HG03135 (cell line): Measurements from ENCODE around the gene SLIT1.
A peak's percentile ranks its signal among the peaks of the same experiment; 100 is the strongest.

Experiments
- ATAC-seq: cut with Tn5 transposase; IDR thresholded peaks from one replicate; pipeline ENCODE4 v1.9.1; 2021; ENCODE audit warnings: mild to moderate bottlenecking, moderate library complexity; ENCODE audit not compliant: unreplicated experiment

SLIT1 gene

DNA sequence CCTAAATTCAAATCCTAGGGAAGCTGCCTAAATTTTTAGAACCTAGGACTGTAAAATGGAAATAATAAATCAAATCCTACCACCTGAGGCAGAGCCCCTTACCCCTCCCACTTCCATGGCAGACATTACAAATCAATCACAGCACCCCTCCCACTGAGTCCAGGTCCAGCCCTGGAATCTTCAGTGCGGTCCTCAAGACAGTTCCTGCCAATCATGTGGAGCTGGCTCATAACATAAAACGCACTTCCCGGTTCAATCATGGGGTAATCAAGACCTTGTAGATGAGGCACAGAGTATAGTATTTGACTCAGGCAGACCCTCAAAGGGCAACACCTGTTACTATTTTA is 157.0 kb downstream of the SLIT1 start:
- no peak for ATAC-seq

DNA sequence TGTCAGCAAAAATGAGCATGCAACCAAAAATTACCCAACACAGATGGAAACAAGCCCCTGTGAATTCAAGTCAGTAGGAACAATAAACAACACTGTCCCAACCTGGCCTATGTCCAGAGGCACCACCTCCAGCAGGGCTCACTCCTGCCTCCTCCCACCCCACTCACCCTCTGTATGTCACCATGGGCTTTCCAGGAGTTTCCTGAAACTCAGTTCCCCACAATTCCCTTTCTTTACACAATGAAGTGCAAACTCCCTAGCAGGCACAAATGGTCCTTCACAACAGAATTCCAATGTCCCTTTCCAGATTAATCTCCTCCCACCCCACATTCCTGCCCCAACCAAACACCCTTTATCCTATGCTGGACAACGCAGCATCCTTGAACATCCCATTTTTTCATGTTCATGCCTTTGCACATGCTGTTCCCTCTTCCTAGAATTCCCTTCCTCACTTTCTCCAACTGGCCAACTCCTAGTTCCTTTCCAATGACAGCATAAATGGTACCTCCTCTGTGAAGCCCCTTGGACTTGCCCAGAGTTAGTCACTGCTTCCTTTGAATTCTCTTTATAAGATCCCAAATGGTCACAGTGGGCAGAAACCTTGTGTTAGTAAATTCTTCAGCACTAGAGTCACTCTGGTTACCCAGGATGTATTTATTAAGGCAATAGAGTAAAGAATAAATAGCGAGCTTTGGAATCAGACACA is 157.5 kb downstream of the SLIT1 start:
- no peak for ATAC-seq

DNA sequence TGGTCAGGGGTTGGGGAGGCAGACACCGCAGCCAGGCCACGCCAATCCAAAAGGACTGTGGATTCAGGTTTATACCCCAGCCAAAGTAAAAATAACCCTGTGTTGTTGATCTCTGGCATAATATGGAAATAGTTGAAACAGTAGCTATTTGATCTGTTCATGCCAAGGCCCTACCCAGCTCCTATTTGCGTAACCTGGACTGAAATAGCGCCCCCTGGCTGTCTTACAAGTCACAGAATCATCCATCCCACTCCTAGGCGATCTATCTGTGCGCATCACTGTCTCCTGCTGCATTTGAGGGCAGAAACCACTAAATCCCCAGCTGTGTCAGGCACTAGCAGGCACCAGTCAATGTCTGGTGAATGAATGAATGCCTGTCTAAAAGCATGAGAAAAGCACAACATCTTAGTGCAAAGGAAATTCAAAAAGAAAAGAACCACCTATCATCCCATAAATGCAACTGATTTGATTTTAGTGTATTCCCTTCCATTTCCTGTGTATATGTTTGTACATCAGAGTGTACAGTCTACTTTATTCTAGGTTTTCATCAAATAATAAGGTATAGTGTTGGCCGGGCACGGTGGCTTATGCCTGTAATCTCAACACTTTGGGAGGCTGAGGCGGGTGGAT is 160.0 kb downstream of the SLIT1 start:
- no peak for ATAC-seq

DNA sequence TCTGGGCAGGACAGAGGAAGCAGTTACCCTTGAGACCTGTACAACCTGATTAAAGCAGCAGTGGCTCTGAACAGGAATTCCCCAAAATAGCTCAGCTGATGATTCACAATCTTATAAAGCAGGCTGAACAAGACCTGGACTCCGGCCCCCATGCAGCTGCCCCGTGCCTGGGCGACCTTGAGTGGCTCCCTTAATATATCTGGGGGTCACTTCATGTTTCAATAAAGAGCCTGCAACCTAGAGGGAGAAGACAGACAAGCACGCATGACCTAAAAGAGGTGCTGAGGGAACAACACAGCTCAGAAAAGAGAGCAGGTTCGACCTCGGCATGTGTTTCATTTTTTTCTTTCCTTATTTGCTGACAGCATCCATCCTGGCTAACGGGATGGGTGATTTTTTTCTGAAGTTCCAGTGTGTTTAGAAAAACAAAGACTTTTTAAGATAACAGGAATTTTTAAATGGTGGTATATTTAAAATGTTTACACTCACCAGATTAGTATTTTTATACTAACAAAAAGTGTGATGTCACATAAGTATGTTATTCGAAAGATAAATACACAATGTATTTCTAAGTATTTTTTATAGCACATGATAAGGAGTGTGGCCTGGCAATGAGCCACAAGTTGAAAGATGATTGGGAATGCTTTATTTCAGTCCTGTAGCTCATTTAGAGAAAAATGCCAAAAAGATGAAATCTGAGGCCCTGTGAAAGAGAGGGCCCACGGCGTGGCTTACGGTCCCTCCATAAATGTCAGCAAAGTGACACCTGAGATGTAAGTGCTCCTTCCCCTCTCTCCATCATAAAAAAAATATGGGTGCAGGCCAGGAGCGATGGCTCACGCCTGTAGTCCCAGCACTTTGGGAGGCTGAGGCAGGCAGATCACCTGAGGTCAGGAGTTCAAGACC is 161.3 kb downstream of the SLIT1 start:
- ATAC-seq: no peak

DNA sequence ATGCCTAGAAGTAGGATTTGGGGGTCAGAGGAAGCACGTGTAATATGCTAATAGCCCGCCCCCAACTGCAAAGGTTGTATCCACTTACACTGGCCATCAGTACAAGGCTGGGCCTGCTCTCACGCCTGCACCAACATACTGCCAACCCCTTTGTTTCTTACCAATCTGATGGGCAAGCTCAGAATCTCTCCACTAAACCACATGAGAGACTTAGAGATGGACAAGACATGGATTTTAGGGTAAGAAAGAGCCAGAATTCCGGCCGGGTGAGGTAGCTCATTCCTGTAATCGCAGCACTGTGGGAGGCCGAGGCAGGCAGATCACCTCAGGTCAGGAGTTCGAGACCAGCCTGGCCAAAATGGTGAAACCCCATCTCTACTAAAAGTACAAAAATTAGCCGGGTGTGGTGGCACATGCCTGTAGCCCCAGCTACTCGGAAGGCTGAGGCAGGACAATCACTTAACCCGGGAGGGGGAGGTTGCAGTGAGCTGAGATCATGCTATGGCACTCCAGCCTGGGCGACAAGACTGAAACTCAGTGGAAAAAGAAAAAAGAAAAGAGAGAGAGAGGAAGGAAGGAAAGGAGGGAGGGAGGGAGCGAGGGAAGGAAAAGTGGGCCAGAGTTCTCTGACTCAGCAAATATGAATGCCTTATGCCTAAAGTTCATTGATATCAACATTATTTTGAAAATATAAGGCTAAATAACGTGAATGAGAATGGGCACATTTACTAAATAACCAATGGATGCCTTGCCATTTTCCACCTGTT is 162.2 kb downstream of the SLIT1 start:
- no peak for ATAC-seq

DNA sequence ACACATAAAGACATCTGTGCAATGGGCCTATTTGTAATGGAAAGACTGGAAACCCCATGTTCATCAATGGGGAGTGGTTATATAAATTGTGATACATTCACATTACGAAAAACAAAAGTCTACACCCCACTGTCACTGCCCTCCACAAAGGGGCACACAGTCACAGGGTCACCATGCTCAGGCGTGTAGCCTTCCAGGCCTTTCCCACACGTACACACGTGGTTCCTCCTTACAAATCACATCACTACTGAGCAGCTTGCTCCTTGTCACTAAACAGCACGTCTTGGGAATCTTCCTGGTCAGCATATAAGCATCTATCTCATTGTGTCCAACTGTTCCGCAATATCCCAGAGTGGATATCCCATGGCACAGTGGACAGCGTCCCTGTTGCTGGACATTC is 163.1 kb downstream of the SLIT1 start:
- no peak for ATAC-seq

DNA sequence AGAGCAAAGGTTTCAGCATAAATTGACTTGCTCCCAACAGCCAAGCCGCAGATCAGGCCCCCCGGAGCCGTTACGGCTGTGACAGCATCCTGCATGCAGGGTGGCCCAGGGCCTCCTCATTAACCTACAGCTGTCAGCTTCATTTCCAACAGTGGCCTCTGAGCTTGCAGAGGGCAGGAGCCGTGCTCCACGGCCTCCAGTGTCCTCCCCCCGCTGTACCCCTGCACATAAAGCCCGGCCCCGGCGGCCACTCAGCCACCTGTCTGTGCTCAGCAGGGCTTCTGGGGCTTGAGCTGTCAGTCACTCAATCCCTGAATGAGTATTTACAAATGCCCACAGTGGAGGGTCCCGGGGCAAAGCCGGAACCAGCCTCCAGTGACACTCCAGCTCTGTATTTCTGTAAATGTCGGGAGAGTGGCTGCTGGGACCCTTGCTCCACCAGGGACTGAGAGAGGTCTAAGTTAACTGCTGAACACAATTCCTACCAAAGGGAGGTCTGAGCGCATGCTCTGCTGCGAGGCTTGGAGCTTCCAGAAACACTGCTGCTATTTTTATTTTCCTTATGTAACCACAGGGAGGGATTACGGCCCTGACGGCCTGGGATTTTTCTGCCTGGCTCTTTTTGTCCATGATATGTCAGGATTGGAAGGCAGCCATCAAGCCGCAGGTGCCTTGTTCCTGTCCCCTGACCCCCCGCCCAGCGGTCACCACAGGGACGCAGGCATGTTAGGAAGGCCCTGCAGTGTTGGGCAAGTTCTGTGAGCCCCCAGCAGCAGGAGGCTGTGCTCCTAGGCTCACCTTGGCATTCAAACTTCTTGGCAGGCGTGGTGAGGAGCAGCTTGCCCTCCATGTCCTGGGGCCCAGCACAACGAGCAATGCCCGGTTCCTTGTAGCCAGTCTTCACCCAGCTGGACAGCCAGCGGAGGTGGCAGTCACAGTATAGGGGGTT is 165.0 kb downstream of the SLIT1 start:
- ATAC-seq: no peak

DNA sequence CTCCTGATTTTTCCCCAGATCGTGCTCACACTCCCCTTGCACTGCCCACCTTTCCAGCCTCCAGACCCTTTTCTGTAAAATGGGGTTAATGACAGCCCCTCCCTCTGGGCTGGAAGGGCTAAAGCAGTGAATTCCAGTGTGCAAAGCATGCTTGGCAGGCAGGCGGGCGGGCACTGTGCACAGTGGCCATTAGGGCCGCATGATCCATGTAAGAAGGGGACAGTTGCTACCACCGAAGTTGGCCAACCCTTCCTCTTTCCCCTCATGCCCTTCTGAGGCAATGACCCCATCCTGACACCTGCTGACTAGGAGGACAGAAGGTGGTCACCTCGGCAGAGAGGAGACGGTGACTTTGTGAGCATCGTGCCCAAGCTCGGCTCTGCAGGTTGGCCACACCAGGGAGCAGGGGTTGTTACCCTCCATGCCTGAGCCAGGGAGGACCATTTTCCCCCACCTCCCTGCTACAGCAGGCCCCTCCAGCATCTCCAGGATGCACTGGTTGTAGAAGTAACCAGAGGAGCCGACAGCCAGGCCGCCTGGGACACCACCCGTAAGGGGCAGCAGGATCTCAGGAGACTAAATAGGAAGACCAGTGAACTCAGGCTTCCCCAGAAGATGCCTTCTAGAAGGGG is 166.4 kb downstream of the SLIT1 start:
- no peak for ATAC-seq

DNA sequence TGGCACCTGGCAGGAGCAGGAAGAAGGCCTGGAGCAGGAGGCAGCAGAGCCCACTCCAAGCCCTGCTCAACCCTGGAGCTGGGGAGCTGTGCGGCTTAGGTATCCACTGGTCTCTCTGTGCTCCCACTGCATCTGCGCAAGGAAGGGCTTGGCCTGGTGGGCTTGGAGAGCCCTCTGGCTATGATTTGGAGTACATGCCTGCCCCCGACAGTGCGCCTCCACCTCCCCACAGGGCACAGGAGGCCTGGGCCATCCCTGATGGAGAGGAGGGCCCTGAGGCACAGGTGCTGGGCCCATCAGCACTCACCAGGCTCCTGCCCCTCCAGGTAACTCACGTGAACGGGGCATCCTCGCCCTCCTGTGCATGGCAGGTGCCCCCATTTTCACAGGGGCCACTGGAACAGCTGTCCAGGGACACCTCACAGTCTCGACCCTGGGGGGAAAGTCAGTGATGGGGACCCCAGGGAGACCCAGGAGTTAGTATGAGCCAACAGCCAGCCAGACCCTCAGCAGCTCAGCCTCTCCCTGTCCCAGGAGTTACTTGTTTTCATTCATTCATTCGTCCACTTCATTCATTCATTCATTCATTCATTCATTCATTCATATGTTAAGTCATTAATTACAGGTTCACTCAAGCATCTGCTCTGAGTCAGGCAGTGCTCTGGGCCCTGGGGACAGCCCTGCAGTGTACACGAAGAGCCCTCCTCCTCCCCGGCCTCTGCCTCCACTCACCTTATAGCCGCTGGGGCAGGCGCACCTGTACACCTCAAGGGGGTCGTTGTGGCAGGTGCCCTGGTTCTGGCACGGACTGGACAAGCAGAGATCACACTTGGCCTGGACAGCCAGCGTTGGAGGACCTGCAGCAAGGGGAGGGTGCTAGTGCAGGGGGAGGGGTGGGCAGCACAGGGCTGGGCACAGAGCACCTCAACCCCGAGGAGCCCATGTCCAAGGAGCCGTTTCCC is 167.2 kb downstream of the SLIT1 start:
- ATAC-seq: no peak

DNA sequence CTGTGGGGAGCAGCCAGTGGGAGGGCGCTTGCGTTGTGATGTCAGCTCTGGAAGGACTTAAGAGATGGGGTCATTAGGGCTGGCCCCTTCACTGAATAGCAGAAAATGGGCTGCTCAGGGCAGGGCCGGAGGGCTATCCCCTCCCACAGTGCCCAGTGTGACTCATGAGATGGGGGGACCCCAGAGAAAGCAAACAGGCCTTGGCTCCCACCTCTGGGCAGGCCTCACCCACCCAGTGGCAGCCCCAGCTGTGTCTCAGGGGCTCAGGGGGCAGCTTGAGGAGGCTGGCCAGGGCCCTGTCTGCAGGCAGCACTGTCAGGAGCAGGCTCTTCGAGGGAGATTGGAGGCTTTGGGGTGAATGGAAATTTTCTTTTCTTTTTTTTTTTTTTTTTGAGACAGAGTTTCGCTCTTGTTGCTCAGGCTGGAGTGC is 168.3 kb downstream of the SLIT1 start:
- peak; percentile 6 for ATAC-seq

DNA sequence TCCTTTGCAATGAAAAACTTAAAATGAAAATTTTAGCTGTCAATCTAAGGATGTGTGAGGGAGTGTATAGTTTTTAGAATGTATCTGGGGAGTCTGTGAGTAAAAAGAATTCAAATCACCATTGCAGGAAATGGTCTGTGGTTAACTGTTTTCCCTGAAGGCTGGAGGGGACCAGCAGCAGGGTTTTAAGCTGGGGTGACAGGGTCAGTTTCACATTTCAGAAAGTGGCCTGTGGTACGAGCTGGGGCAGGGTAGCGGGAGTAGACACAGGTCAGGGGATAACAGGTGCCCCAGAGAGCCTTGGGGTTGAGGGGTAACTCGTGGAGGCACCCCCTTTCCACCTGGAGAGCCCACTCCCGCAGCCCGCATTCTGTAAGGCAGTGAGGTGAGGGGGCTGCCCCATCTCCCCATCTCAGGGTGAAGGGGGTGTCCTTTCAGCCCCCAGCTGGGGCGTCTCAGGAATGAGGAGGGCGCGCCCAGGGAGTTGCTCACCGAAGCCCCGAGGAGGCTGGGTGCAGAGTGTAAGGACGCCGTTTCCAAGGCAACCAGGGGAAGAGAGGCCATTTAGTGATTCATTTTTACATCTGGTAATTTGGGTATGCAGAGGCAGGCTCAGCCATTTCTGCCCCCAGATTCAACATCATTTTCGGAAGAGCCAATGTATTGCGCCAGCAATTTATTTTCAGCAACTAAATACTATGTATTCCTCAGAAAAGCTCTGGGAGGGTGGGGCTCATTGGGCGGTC is 168.9 kb downstream of the SLIT1 start:
- ATAC-seq: peak; percentile 73

DNA sequence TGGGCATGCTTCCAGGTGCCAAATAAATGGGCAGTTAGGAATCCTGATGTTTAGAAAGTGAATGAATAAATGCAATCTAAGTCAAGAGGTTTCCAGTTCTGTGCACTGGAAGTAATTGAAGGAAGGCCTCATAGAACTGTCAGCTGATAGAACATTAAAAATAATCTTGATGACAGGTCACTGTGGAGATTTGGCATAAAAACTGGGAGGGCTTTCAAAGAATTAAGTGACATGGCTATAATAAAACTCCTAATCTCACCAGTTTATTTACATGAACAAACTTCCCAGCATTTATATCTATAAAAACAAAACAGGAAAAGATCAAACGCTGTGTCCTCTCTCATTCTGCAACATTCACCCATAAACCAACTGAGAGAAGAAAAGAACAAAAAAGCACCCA is 170.5 kb downstream of the SLIT1 start:
- no peak for ATAC-seq

DNA sequence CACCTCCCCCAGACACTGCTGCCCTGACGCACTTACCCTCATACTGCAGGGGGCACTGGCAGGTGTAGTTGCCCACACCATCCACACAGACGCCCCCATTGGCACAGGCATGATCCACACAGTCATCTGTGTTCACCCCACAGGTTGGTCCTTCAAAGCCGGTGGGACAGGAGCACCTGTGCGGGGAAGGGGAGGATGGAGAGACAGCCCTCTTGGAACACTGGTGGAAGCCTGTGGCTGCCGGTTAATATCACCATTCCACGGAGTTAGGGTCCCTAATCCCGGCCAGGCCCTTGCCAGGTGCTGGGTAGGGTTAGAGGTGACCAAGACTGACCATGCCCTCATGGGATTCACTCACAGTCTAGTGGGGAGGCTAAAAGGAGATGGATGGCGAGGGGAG is 171.8 kb downstream of the SLIT1 start:
- ATAC-seq: no peak

DNA sequence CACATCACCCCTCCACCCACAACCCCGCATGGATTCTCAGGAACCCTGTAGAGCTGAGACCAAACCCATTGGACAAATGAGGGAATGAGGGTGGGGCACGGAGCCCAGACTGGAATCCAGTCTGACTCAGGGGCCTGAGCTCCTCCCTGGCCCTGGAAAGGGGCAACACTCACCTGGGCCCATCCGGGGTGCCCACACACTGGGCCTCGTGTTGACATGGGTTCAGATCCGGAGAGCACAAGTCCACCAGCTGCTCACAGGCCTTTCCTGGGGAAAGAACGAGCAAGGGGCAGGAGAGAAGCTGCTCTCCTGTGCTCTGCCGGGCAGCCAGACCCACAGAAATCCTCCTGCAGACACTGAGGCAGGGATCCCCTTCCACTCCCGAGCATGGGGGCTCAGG is 172.2 kb downstream of the SLIT1 start:
- no peak for ATAC-seq

DNA sequence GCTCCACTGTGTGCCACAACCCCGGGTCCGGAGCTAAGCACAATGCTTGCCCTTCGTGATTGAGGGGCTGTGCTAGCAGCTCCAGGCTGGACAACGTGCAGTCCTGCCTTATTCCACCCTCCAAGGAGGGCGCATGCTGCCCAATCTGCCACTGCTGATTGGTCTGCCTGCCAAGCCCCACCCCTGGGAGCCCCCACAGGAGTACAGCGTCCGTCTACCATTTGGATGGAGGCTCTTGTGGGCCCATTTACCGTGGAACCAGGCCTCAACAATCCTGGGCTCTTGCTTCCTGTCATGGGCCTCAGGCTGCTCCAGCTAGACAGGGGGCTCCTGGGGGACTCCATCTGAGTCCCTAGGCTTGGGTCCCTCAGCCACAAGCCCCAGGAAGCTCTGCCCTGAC is 173.3 kb downstream of the SLIT1 start:
- no peak for ATAC-seq

DNA sequence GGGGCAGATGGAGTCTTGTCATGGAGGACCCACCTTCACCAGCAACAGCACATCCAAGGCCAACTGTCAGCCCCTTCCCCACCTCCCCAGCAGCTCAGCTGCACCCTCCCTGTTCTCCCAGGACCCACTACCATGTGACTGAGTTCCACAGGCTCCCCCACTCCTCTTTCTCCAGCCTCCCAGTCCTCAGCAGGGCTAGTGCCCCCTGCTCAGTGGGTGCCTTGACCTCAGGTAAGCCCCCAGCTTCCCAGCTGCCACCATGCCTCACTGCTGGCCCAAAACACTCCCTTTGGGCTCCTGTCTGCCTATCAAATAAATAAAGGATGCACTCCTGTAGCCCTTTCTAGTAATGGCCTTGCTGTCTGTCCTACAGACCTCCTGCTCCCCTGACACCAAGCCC is 174.4 kb downstream of the SLIT1 start:
- ATAC-seq: no peak

DNA sequence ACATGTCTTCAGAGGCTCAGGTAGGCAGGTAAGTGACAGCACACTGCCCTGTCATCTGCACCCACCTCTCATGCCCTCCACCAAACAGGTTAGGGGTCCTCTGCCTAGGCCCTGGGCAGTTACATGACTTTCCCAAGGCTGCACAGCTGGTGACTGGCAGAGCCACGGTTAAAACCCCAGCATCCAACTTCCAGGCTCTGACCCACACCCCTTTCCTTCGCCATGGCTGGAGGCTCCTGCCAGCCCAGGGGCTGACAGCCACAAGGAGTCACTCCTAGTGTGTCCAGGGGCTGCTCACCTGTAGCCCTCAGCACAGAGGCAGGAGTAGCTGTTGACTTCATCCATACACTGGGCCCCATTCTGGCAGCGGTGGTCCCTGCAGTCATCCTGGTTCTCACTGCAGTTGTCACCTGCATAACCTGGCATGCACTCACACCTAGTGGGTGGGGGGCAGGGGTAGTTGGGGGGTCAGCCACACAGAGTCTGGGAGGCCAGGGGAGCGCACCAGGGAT is 175.0 kb downstream of the SLIT1 start:
- ATAC-seq: no peak

DNA sequence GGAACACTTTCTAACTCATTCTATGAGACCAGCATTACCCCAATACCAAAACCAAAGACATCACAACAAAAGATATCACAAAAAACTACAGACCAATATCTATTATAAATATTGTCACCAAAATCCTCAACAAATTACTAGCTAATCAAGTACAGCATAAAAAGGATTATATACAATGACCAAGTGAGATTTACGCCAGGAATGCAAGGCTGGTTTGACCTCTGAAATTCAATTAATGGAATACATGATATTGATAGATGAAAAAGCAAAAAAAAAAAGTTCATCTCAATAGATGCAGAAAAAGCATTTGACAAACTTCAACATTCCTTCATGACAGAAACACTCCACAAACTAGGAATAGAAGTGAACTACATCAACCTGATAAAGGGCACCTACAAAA is 178.3 kb downstream of the SLIT1 start:
- no peak for ATAC-seq
